Gastroesophageal sphincter (tissue), 4 donors: ENCODE results near the gene USF1. TPM values are rescaled to one million over a fixed set of nuclear protein-coding genes. Genes with fewer than 3 reads are reported as not detected.

Source experiments
- ATAC-seq: fragments of 150-250 bp; one replicate; pipeline ENCODE4 v1.9.1; 2016; ENCODE audit warnings: mild to moderate bottlenecking, moderate library complexity
- H3K27ac ChIP-seq, 4 donors: fragments of 200-600 bp; sonication (generic) in 3 of 4; 1 replicate in 3 of 4; 2 replicates in 1 of 4; pipeline ENCODE4 v1.5.1; 2016 to 2019
- H3K27me3 ChIP-seq: fragments of 200-600 bp; sonication (generic); one replicate; pipeline ENCODE4 v1.5.1; 2019
- H3K36me3 ChIP-seq, 2 donors: fragments of 200-600 bp; sonication (generic); one replicate each; pipeline ENCODE4 v1.5.1; 2019; ENCODE audit warnings: control low read depth in 1 of 2
- H3K4me1 ChIP-seq, 3 donors: fragments of 200-600 bp; sonication (generic); 1 replicate in 2 of 3; 2 replicates in 1 of 3; pipeline ENCODE4 v1.5.1; 2016 to 2019; ENCODE audit warnings: control low read depth in 2 of 3
- H3K4me3 ChIP-seq, 2 donors: fragments of 200-600 bp; sonication (generic); one replicate each; pipeline ENCODE4 v1.5.1; 2019; ENCODE audit warnings: mild to moderate bottlenecking in 1 of 2, moderate library complexity in 1 of 2
- H3K9me3 ChIP-seq, 3 donors: fragments of 200-600 bp; sonication (generic); one replicate each; pipeline ENCODE4 v1.5.1; 2017 to 2019; ENCODE audit warnings: control low read depth in 2 of 3
- CTCF ChIP-seq, 4 experiments: fragments of 200-600 bp in 2 of 4; fragments of 450-650 bp in 2 of 4; sonication (generic) in 1 of 4; IDR thresholded peaks; one replicate each; pipeline ENCODE4 v1.5.1; 2017 to 2019; ENCODE audit warnings: antibody characterized with exemption in 4 of 4, mild to moderate bottlenecking in 2 of 4, moderate library complexity in 2 of 4
- EP300 ChIP-seq: sonication (generic); formaldehyde crosslinking; IDR thresholded peaks from one replicate; pipeline ENCODE4 v1.6.1; 2017; ENCODE audit warnings: antibody characterized with exemption, mild to moderate bottlenecking
- POLR2A ChIP-seq, 2 donors: fragments of 450-650 bp; IDR thresholded peaks; one replicate each; pipeline ENCODE4 v1.6.1; 2017; ENCODE audit warnings: antibody characterized with exemption in 2 of 2, mild to moderate bottlenecking in 2 of 2, moderate library complexity in 1 of 2
- POLR2AphosphoS5 ChIP-seq: sonication (generic); formaldehyde crosslinking; IDR thresholded peaks from one replicate; pipeline ENCODE4 v1.6.1; 2017; ENCODE audit warnings: antibody characterized with exemption
- WGBS, 2 donors: methylation state at CpG; one replicate each; pipeline ENCODE4 v1.1.5; 2018; ENCODE audit warnings: low coverage in 1 of 2; 5-methylcytosine and 5-hydroxymethylcytosine counted together
- total RNA-seq, 4 donors: library from RNA; depleted of rRNA; stranded (reverse); fragments of >200 nt; gene quantifications; one replicate each; pipeline ENCODE4 v1.1.0, GENCODE V29; 2016

The USF1 gene
- total RNA-seq, 4 donors from 2014 or later: 50.9 to 79.4 (median 60.5) TPM

GRCh38 chr1:161088587-161089110, 42.9 kb upstream of the USF1 start:
- H3K4me1 ChIP-seq: no peaks in the 10 kb centered on the region
- 79% methylated on average over 3 of the region's 3 CpGs; no CpG with 5 or more reads in 1 of the 2 donors for WGBS, 2 donors
- ATAC-seq: no peak
- no peak overlapping the region for H3K27ac ChIP-seq
- H3K4me3 ChIP-seq: no peak overlapping the region
- H3K27me3 ChIP-seq: peaks cover 6% of the 10 kb centered on the region
- no peak for TF ChIP-seq POLR2A (IDR thresholded peaks at IDR 0.05)
- no peak for TF ChIP-seq CTCF (IDR thresholded peaks at IDR 0.05)
- no peak for TF ChIP-seq POLR2AphosphoS5
- TF ChIP-seq EP300: no peak
- no peaks in the 10 kb centered on the region for H3K36me3 ChIP-seq
- H3K9me3 ChIP-seq: no peaks in the 10 kb centered on the region

GRCh38 chr1:161086457-161086856, 40.7 kb upstream of the USF1 start:
- no peak for TF ChIP-seq POLR2A (IDR thresholded peaks at IDR 0.05)
- TF ChIP-seq EP300: no peak
- no peak for TF ChIP-seq CTCF (IDR thresholded peaks at IDR 0.05)
- no peak for TF ChIP-seq POLR2AphosphoS5
- WGBS, 2 donors: 25 to 40% methylated on average over 1 to 2 of the region's 4 CpGs
- Histone ChIP-seq H3K36me3 (no peaks in the 10 kb centered on the region), H3K4me3 (no peak overlapping the region), H3K27ac (no peak overlapping the region), H3K9me3 (no peaks in the 10 kb centered on the region), H3K4me1 (no peaks in the 10 kb centered on the region), H3K27me3 (peaks cover 6% of the 10 kb centered on the region)
- ATAC-seq: no peak

GRCh38 chr1:161085165-161085564, 39.4 kb upstream of the USF1 start:
- whole genome bisulfite sequencing, 2 donors: no CpG with 5 or more reads among the region's 2 CpGs
- no peaks in the 10 kb centered on the region for H3K4me1 ChIP-seq
- no peak overlapping the region for H3K27ac ChIP-seq
- H3K36me3 ChIP-seq: no peaks in the 10 kb centered on the region
- no peak for TF ChIP-seq POLR2A (IDR thresholded peaks at IDR 0.05)
- ATAC-seq: no peak
- H3K9me3 ChIP-seq: no peaks in the 10 kb centered on the region
- H3K27me3 ChIP-seq: peaks cover 6% of the 10 kb centered on the region
- no peak overlapping the region for H3K4me3 ChIP-seq

GRCh38 chr1:161084597-161084988, 38.8 kb upstream of the USF1 start:
- TF ChIP-seq POLR2AphosphoS5: no peak
- no peak for TF ChIP-seq EP300
- TF ChIP-seq CTCF (IDR thresholded peaks at IDR 0.05): no peak
- TF ChIP-seq POLR2A (IDR thresholded peaks at IDR 0.05): no peak
- Histone ChIP-seq H3K4me3 (no peak overlapping the region), H3K27ac (no peak overlapping the region), H3K27me3 (peaks cover 9% of the 10 kb centered on the region), H3K9me3 (no peaks in the 10 kb centered on the region), H3K4me1 (no peaks in the 10 kb centered on the region), H3K36me3 (no peaks in the 10 kb centered on the region)
- ATAC-seq: no peak
- WGBS, 2 donors: no CpG with 5 or more reads among the region's 1 CpG

- Histone ChIP-seq H3K27me3 (peaks cover 11% of the 10 kb centered on the region), H3K4me3 (no peak overlapping the region), H3K27ac (no peak overlapping the region), H3K4me1 (no peaks in the 10 kb centered on the region), H3K9me3 (no peaks in the 10 kb centered on the region), H3K36me3 (no peaks in the 10 kb centered on the region)
- no peak for TF ChIP-seq CTCF (IDR thresholded peaks at IDR 0.05)
- TF ChIP-seq POLR2A (IDR thresholded peaks at IDR 0.05): no peak
- TF ChIP-seq POLR2AphosphoS5: no peak
- no peak for TF ChIP-seq EP300
- no peak for ATAC-seq
- WGBS, 2 donors: 71 to 90% methylated on average over 3 to 7 of the region's 10 CpGs
Observed at GRCh38 chr1:161083748-161084596, 38.2 kb upstream of the USF1 start.
